Kidney capillary endothelial cell (primary cell): ENCODE data around the gene OTOF.

Experiments used
- DNase-seq: peaks from one replicate; pipeline ENCODE4 v3.0.0-alpha.2; 2018; ENCODE audit warnings: low spot score

Gene OTOF

GRCh38 chr2:26464390-26465265 is 13.3 kb downstream of the OTOF start:
- DNase-seq: no peak

GRCh38 chr2:26463244-26464192 is 14.4 kb downstream of the OTOF start:
- no peak for DNase-seq

GRCh38 chr2:26462511-26463243 is 15.2 kb downstream of the OTOF start:
- DNase-seq: peak; percentile 45

GRCh38 chr2:26462100-26462499 is 15.8 kb downstream of the OTOF start:
- no peak for DNase-seq

- no peak for DNase-seq
Observed at GRCh38 chr2:26461601-26462023, 16.3 kb downstream of the OTOF start.

GRCh38 chr2:26460613-26461031 is 17.3 kb downstream of the OTOF start:
- DNase-seq: no peak

GRCh38 chr2:26459991-26460612 is 17.8 kb downstream of the OTOF start:
- no peak for DNase-seq

- no peak for DNase-seq
Observed at GRCh38 chr2:26458365-26459042, 19.4 kb downstream of the OTOF start.

- no peak for DNase-seq
Observed at GRCh38 chr2:26457695-26458364, 20.1 kb downstream of the OTOF start.

- DNase-seq: no peak
Observed at GRCh38 chr2:26457251-26457666, 20.7 kb downstream of the OTOF start.

- DNase-seq: no peak
Observed at GRCh38 chr2:26456440-26457250, 21.3 kb downstream of the OTOF start.

- no peak for DNase-seq
Observed at GRCh38 chr2:26455670-26456439, 22.1 kb downstream of the OTOF start.

GRCh38 chr2:26455037-26455669 is 22.8 kb downstream of the OTOF start:
- DNase-seq: no peak

- DNase-seq: no peak
Observed at GRCh38 chr2:26454561-26455001, 23.3 kb downstream of the OTOF start.

- DNase-seq: peak; percentile 23
Observed at GRCh38 chr2:26453421-26454329, 24.2 kb downstream of the OTOF start.

- no peak for DNase-seq
Observed at GRCh38 chr2:26451700-26452099, 26.2 kb downstream of the OTOF start.

GRCh38 chr2:26450031-26450635 is 27.8 kb downstream of the OTOF start:
- DNase-seq: no peak
